Prostate gland (tissue), 2 donors: ENCODE data around the gene SH3GL3. TPM values are rescaled to one million over a fixed set of nuclear protein-coding genes. Genes with fewer than 3 reads are reported as not detected.

Source experiments
- DNase-seq: peaks from one replicate; pipeline ENCODE4 v3.0.0-alpha.2; 2019; ENCODE audit warnings: low spot score
- H3K27ac ChIP-seq, 2 donors: fragments of 200-600 bp; sonication (generic); 2 replicates each; pipeline ENCODE4 v1.5.1; 2017 to 2019
- H3K27me3 ChIP-seq: fragments of 200-600 bp; sonication (generic); replicated peaks from 2 replicates; pipeline ENCODE4 v1.5.1; 2019; ENCODE audit not compliant: insufficient read depth
- H3K36me3 ChIP-seq, 2 donors: fragments of 200-600 bp; sonication (generic); 1 replicate in 1 of 2; 2 replicates in 1 of 2; pipeline versions ENCODE4 v1.5.1 to v1.8.1; 2017 to 2019
- H3K4me1 ChIP-seq: fragments of 200-600 bp; sonication (generic); replicated peaks from 2 replicates; pipeline ENCODE4 v1.5.1; 2019
- H3K4me3 ChIP-seq, 2 donors: fragments of 200-600 bp; sonication (generic); 2 replicates each; pipeline ENCODE4 v1.5.1; 2017 to 2019
- H3K9me3 ChIP-seq: fragments of 200-600 bp; sonication (generic); 2 replicates; pipeline ENCODE4 v1.5.1; 2017
- CTCF ChIP-seq, 4 experiments: fragments of 200-600 bp in 2 of 4; fragments of 450-650 bp in 2 of 4; sonication (generic) in 2 of 4; IDR thresholded peaks; 1 replicate in 3 of 4; 2 replicates in 1 of 4; pipeline ENCODE4 v1.5.1; 2016 to 2019; ENCODE audit warnings: antibody characterized with exemption in 4 of 4, mild to moderate bottlenecking in 2 of 4, moderate library complexity in 2 of 4
- POLR2A ChIP-seq: fragments of 450-650 bp; IDR thresholded peaks from one replicate; pipeline ENCODE4 v1.6.1; 2016; ENCODE audit warnings: antibody characterized with exemption, mild to moderate bottlenecking
- POLR2AphosphoS5 ChIP-seq: sonication (generic); formaldehyde crosslinking; IDR thresholded peaks from one replicate; pipeline ENCODE4 v1.6.1; 2017; ENCODE audit warnings: antibody characterized with exemption
- WGBS: methylation state at CpG from one replicate; pipeline ENCODE4 v1.1.5; 2018; 5-methylcytosine and 5-hydroxymethylcytosine counted together
- intact Hi-C: fragments of 100-400 bp; cut with DNase I; formaldehyde crosslinking; loops from one replicate; pipeline ENCODE4 v1.14.2; 2022
- total RNA-seq, 2 donors: library from RNA; depleted of rRNA; stranded (reverse); fragments of >200 nt; gene quantifications; one replicate each; pipeline ENCODE4 v1.1.0, GENCODE V29; 2016

Gene SH3GL3
- total RNA-seq, 2 donors from 2014 or later, result 2.2 to 7.4 TPM

DNA sequence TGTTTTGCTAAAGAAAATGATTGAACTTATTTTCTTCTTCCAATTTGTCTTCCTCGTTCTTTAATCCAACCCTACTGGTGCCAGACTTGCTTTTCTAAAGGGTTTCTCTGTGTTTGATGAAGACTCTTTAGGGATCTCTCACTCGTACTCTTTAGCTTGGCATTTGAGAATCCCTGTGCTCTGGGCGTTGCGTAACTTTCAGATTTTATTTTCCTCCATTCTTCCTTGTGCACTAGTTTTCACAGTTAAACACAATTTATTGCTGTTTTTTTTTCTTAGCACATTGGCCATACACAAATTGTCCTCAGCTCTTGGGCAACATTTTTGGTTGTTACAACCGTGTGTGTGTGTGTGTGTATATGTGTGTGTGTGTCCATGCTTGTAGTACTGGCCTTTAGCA, 111.0 kb downstream of the SH3GL3 start:
- Histone ChIP-seq H3K9me3 (no peaks in the 10 kb centered on the region), H3K36me3 (no peaks in the 10 kb centered on the region), H3K4me3 (no peak overlapping the region), H3K27me3 (no peaks in the 10 kb centered on the region), H3K27ac (no peak overlapping the region), H3K4me1 (no peaks in the 10 kb centered on the region)
- intact Hi-C loops, result loop anchor here (5.0 kb wide), 1 partner anchor 311 kb away; no protein-coding TSS in a partner anchor
- 75% methylated on average over 5 of the region's 5 CpGs for WGBS
- TF ChIP-seq POLR2AphosphoS5, result no peak
- TF ChIP-seq CTCF (IDR thresholded peaks at IDR 0.05), result no peak
- no peak for TF ChIP-seq POLR2A
- DNase-seq, result no peak

DNA sequence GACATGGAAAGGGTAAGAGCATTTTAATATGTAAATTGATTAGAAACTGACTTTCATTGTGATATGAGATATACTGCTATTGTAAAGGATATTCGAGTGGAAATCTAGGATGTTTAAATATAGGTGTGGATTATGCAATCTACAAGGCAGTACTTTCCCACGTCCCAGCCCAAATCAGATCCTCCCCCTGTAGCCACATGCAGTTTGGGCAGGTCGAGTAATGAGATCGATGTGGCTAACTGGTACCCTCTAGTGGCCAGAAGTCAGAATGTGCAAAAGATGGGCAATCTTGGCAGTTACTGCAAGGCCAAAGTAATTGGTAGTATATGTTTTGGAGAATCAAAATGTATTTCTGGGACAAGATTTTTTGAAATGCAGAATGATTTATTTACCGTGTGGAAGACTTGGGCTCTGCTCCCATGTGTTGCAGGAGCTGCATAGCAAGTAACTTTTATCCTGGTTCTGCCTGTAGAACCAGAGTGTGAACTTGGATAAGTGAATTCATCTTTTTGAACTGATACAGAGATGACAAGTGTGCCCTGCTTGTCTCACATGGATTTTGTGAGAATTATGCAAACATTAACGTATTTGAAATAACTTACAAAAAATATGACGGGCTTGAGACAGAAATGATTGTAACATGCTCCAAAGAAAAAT, 112.3 kb downstream of the SH3GL3 start:
- WGBS, result 6% methylated on average over 7 of the region's 7 CpGs

DNA sequence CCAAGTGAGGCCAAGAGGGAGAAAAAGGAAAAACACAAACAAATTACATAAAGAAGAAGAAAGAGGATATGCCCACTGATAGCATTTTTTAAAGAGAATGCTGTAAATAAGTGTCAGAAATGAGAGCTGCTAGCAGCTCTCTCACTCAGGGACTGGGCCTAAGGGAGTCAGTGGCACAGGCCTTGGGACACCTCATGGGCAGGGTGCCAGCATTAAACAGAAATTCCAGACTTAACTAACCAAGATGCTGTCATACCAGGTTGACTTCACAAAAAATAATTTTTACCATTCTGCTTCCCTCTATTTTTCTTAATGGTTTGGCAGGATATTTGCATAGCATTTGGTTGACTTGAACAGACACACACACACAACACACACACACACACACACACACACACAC, 114.5 kb downstream of the SH3GL3 start:
- intact Hi-C loops, result no loop called here
- TF ChIP-seq POLR2AphosphoS5 (no peak), POLR2A (no peak), CTCF (IDR thresholded peaks at IDR 0.05) (no peak)
- Histone ChIP-seq H3K9me3 (no peaks in the 10 kb centered on the region), H3K27ac (no peak overlapping the region), H3K36me3 (no peaks in the 10 kb centered on the region), H3K4me3 (no peak overlapping the region), H3K4me1 (no peaks in the 10 kb centered on the region), H3K27me3 (no peaks in the 10 kb centered on the region)
- no peak for DNase-seq

More for the DNA sequence above, 112.3 kb downstream of the SH3GL3 start:
- no peaks in the 10 kb centered on the region for H3K27me3 ChIP-seq
- DNase-seq, result peak; percentile 55
- H3K36me3 ChIP-seq, result no peaks in the 10 kb centered on the region
- no peaks in the 10 kb centered on the region for H3K4me1 ChIP-seq
- H3K27ac ChIP-seq, result no peak overlapping the region
- intact Hi-C loops, result loop anchor here (1.0 to 5.0 kb wide), 2 partner anchors 121 to 312 kb away; no protein-coding TSS in a partner anchor
- no peak overlapping the region for H3K4me3 ChIP-seq
- TF ChIP-seq POLR2A, result no peak
- peak; percentile 8 for TF ChIP-seq POLR2AphosphoS5
- peak; percentile 48 to 73 (median 64) for TF ChIP-seq CTCF (IDR thresholded peaks at IDR 0.05)
- no peaks in the 10 kb centered on the region for H3K9me3 ChIP-seq

GRCh38 chr15:83565138-83565537, 118.0 kb downstream of the SH3GL3 start:
- no peak for DNase-seq
- intact Hi-C loops, result loop anchor here (2.0 to 5.0 kb wide), 2 partner anchors 182 to 470 kb away; no protein-coding TSS in a partner anchor
- Histone ChIP-seq H3K4me3 (no peak overlapping the region), H3K9me3 (no peaks in the 10 kb centered on the region), H3K27ac (no peak overlapping the region), H3K27me3 (no peaks in the 10 kb centered on the region), H3K4me1 (no peaks in the 10 kb centered on the region), H3K36me3 (no peaks in the 10 kb centered on the region)
- WGBS, result 49% methylated on average over 3 of the region's 3 CpGs
- TF ChIP-seq POLR2AphosphoS5 (no peak), POLR2A (no peak), CTCF (IDR thresholded peaks at IDR 0.05) (no peak)
